ENCODE results near the gene HPS3.

The HPS3 gene

DNA sequence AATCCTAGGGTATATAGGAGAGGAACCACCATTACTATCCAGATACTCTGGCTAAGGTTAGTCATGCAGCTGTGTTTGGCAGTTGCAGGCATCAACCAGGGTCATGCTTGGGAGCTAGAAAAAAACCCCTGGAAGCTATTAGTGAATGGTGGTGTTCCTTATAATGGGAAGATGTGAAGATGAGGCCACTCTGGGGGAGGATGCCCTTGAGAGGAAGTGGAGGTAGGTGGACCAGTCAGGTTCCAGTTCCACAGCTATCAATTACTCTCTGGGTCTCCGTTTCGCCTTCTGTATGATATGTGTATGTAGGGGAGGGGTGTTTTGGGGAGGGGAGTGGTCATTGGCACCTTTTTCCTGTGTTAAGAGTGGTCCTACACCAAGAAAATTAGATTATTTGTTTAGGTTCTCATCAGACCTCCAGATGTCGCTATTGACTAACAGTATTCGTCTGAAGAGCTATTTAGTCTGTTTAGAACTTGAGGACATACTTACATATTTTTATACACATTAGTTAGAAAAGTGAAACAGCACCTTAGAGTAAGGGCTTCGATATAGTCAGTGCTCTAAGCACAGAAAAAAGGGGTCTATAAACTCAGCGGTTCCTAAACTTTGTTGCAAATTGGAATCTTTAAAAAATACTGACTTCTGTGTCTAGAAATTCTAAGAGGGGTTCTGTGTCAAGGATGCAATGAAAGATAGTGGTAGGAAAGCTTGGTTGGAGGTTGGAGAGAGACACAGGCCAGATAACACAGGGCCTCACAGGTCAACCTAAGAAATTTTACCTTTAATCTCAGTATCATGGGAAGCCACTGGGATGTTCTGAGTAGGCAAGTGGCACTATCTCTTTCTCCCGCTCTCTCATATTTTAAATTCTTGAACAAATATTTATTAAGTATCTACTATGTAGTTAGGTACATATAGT, 9.1 kb upstream of the HPS3 start:
- no peak for TF ChIP-seq FOXP2 (optimal IDR thresholded peaks at IDR 0.05; ENCODE audit: borderline replicate concordance, extremely low read depth, extremely low read length, insufficient read depth)
- TF ChIP-seq POLR2AphosphoS5 (IDR thresholded peaks at IDR 0.05; ENCODE audit: low read depth, low read length), result no peak
- TF ChIP-seq, protein P1, sequence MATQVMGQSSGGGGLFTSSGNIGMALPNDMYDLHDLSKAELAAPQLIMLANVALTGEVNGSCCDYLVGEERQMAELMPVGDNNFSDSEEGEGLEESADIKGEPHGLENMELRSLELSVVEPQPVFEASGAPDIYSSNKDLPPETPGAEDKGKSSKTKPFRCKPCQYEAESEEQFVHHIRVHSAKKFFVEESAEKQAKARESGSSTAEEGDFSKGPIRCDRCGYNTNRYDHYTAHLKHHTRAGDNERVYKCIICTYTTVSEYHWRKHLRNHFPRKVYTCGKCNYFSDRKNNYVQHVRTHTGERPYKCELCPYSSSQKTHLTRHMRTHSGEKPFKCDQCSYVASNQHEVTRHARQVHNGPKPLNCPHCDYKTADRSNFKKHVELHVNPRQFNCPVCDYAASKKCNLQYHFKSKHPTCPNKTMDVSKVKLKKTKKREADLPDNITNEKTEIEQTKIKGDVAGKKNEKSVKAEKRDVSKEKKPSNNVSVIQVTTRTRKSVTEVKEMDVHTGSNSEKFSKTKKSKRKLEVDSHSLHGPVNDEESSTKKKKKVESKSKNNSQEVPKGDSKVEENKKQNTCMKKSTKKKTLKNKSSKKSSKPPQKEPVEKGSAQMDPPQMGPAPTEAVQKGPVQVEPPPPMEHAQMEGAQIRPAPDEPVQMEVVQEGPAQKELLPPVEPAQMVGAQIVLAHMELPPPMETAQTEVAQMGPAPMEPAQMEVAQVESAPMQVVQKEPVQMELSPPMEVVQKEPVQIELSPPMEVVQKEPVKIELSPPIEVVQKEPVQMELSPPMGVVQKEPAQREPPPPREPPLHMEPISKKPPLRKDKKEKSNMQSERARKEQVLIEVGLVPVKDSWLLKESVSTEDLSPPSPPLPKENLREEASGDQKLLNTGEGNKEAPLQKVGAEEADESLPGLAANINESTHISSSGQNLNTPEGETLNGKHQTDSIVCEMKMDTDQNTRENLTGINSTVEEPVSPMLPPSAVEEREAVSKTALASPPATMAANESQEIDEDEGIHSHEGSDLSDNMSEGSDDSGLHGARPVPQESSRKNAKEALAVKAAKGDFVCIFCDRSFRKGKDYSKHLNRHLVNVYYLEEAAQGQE (IDR thresholded peaks at IDR 0.05; ENCODE audit: insufficient read depth in 1 of 2, low read depth in 2 of 2, low read length in 2 of 2), result no peak
- TF ChIP-seq SIN3A (IDR thresholded peaks at IDR 0.05; ENCODE audit: borderline replicate concordance, insufficient read depth, low read length), result no peak
- no peak for TF ChIP-seq TAF1 (IDR thresholded peaks at IDR 0.05; ENCODE audit: borderline replicate concordance, insufficient read depth, low read length)

DNA sequence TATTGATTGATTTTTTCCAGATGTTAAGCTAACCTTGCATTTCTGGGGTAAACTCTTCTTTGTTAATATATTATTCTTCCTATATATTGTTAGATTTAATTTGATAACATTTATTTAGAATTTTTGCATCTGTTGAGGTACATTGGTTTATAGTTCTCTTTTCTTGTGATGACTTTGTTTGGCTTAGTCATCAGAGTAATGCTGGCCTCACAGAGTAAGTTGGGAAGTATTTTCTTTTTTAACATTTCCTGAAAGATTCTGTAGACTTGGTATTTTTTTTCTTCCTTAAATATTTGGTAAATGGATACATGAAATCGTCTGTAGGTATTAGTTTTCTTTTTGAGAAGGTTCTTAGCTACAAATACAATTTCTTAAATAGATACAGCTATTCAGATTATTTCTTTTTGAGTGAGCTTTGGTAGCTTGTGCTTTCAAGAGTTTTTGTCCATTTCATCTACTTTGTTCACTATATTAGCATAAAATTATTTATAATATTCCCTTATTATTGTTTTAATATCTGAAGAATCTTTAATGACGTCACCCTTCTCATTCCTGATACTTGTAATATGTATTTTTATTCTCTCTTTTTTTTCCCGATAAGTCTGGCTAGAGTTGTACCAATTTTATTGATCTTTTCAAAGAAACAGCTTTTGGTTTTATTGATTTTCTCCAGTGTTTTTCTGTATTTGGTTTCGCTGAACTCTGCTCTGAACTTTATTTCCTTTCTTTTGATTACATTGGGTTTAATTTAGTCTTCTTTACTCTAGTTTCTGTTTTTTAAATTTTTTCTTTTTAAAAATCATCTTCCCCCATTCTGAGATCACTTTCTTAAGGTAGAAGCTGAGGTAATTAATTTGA, 6.5 kb upstream of the HPS3 start:
- TF ChIP-seq FOXP2 (optimal IDR thresholded peaks at IDR 0.05; ENCODE audit: borderline replicate concordance, extremely low read depth, extremely low read length, insufficient read depth), result no peak
- TF ChIP-seq SIN3A (IDR thresholded peaks at IDR 0.05; ENCODE audit: borderline replicate concordance, insufficient read depth, low read length), result no peak
- TF ChIP-seq, protein P1 (IDR thresholded peaks at IDR 0.05; ENCODE audit: insufficient read depth in 1 of 2, low read depth in 2 of 2, low read length in 2 of 2), result no peak
- no peak for TF ChIP-seq POLR2AphosphoS5 (IDR thresholded peaks at IDR 0.05; ENCODE audit: low read depth, low read length)
- TF ChIP-seq TAF1 (IDR thresholded peaks at IDR 0.05; ENCODE audit: borderline replicate concordance, insufficient read depth, low read length), result no peak

DNA sequence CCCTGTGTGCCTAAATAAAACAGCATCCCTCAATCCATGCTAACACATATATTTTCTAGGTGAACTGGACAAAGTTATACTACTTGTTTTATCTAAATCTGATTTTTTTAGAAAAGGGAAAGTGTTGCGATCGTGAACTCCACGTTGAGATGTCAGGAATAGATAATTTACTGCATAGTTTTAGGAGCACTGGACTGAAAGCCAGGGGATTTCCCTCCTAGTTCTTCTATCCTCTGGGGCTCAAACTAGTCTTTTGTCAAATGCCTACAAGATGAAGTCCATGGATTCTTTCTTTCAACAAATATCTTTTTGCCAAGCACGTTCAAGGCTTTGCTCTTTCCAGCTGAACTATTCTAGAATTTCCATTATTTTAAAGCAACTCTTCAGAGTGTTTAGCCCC, 617 bp upstream of the HPS3 start:
- TF ChIP-seq TAF1 (IDR thresholded peaks at IDR 0.05; ENCODE audit: borderline replicate concordance, insufficient read depth, low read length) (no peak), SIN3A (IDR thresholded peaks at IDR 0.05; ENCODE audit: borderline replicate concordance, insufficient read depth, low read length) (no peak), FOXP2 (optimal IDR thresholded peaks at IDR 0.05; ENCODE audit: borderline replicate concordance, extremely low read depth, extremely low read length, insufficient read depth) (no peak), POLR2AphosphoS5 (IDR thresholded peaks at IDR 0.05; ENCODE audit: low read depth, low read length) (no peak)
- TF ChIP-seq, protein P1 (IDR thresholded peaks at IDR 0.05; ENCODE audit: insufficient read depth in 1 of 2, low read depth in 2 of 2, low read length in 2 of 2), result no peak

DNA sequence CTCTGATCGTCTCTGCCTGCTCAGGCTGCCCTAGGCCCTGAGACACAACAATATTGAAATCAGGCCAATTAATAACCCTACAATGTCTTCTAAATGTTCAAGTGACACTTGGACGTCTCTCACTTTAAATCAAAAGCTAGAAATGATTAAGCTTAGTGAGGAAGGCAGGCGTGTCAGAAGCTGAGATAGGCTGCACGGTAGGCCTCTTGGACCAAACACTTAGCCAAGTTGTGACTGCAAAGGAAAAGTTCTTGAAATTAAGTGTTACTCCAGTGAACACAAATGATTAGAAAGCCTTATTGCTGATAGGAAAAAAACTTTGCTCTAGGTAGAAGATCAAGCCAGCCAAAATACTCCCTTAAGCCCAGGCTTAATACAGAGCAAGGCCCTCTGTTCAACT, 2.2 kb downstream of the HPS3 start:
- TF ChIP-seq TAF1 (IDR thresholded peaks at IDR 0.05; ENCODE audit: borderline replicate concordance, insufficient read depth, low read length), result no peak
- TF ChIP-seq FOXP2 (optimal IDR thresholded peaks at IDR 0.05; ENCODE audit: borderline replicate concordance, extremely low read depth, extremely low read length, insufficient read depth), result no peak
- TF ChIP-seq POLR2AphosphoS5 (IDR thresholded peaks at IDR 0.05; ENCODE audit: low read depth, low read length), result no peak
- no peak for TF ChIP-seq SIN3A (IDR thresholded peaks at IDR 0.05; ENCODE audit: borderline replicate concordance, insufficient read depth, low read length)
- TF ChIP-seq, protein P1 (IDR thresholded peaks at IDR 0.05; ENCODE audit: insufficient read depth in 1 of 2, low read depth in 2 of 2, low read length in 2 of 2), result no peak
